Activated CD8-positive, alpha-beta T cell treated with anti-CD3 and anti-CD28 coated beads for 36 hours (primary cell): ENCODE measurements around the gene GIMAP6. TPM values are rescaled to one million over a fixed set of nuclear protein-coding genes. Genes with fewer than 3 reads are reported as not detected.

Experiments used
- ATAC-seq: fragments of 200-7000 bp; cut with Tn5 transposase; one replicate; pipeline ENCODE4 v1.10.0; 2021; ENCODE audit warnings: mild to moderate bottlenecking, moderate library complexity
- CTCF ChIA-PET: fragments of 350-600 bp; sonication (Branson Sonifier 250); formaldehyde crosslinking; loops from one replicate; lab custom pipeline; 2021; ENCODE audit warnings: antibody characterized with exemption; lab: Charles Lee
- POLR2A ChIA-PET: fragments of 350-600 bp; sonication (Branson Sonifier 250); formaldehyde crosslinking; loops from one replicate; lab custom pipeline; 2021; ENCODE audit warnings: antibody characterized with exemption; lab: Charles Lee
- DNase-seq: peaks from one replicate; pipeline ENCODE4 v3.0.0-alpha.2; 2020
- H3K27ac Mint-ChIP-seq: one replicate; pipeline ENCODE4 v1.8.0; 2021; ENCODE audit warnings: mild to moderate bottlenecking, mixed read lengths
- H3K27me3 Mint-ChIP-seq: one replicate; pipeline ENCODE4 v1.8.0; 2021; ENCODE audit warnings: mixed read lengths
- H3K36me3 Mint-ChIP-seq: one replicate; pipeline ENCODE4 v1.8.0; 2021; ENCODE audit warnings: low read depth, mixed read lengths
- H3K4me1 Mint-ChIP-seq: one replicate; pipeline ENCODE4 v1.8.0; 2021; ENCODE audit warnings: low read depth, mixed read lengths
- H3K4me3 Mint-ChIP-seq: one replicate; pipeline ENCODE4 v1.8.0; 2021; ENCODE audit warnings: mild to moderate bottlenecking, moderate library complexity, mixed read lengths
- H3K9me3 Mint-ChIP-seq: one replicate; pipeline ENCODE4 v1.8.0; 2021; ENCODE audit warnings: mixed read lengths
- CTCF ChIP-seq: fragments of 200-600 bp; IDR thresholded peaks from one replicate; pipeline ENCODE4 v1.8.0; 2022; ENCODE audit warnings: antibody characterized with exemption, mild to moderate bottlenecking
- intact Hi-C: fragments of 100-400 bp; cut with micrococcal nuclease; formaldehyde crosslinking; loops from one replicate; pipeline ENCODE4 v1.10.0; 2022
- total RNA-seq, 2 experiments: library from RNA; stranded (reverse); gene quantifications; one replicate each; pipeline ENCODE4 v1.2.3, GENCODE V29; 2021

GIMAP6 gene
- total RNA-seq, 2 experiments from 2014 or later: 21.2 to 21.5 TPM

DNA sequence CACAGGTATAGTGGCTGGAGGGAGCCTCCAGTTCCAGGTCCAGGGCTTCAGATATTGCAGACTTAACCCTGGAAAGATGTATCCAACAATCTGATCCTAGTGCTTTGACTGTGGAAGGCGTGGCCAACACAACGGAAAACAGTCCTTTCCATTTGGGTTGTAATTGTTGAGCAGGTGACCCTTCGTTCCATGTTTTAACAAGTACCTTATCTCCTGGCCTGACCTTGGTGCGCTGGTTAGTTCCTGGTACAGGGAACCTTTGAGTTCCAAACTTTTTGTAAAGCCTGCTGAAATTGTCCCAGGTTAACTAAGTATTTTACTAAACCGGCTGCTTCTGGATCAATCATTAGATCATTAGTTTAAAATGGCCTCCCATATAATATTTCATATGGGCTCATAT lies 23.9 kb upstream of the GIMAP6 start:
- CTCF ChIA-PET: interaction anchor here (1.2 to 2.4 kb wide), 3 partner anchors 7 to 15 kb away, joined by 4 to 6 read pairs (median 4); no protein-coding TSS in a partner anchor
- Mint-ChIP-seq H3K4me1 (peaks cover 8% of the 10 kb centered on the region), H3K36me3 (peaks cover 27% of the 10 kb centered on the region), H3K27me3 (no peaks in the 10 kb centered on the region), H3K9me3 (peaks cover 27% of the 10 kb centered on the region), H3K4me3 (no peak overlapping the region), H3K27ac (no peak overlapping the region)
- no peak for ATAC-seq
- DNase-seq: no peak
- POLR2A ChIA-PET: interaction anchor here (0.8 to 1.2 kb wide), 2 partner anchors 9 to 10 kb away, joined by 3 to 4 read pairs; no protein-coding TSS in a partner anchor
- intact Hi-C loops: no loop called here
- no peak for TF ChIP-seq CTCF

DNA sequence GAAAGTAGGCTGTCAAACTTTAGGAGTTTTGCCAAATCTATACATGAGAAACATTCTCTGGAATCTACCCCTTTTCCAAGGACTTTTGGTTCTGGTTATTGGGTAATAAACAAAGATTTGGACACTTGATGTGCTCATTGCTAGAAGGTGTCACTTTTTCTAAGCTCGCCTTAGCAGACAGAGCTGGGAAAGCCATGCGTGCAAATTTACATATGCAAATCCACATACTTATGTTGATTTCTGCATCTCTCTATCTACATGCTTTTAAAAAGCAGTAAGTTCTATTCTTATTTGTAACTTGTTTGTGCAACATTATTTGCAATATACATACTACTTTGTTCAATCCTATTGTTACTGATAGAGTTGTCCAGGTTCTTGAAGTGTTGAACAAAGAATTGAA lies 22.5 kb upstream of the GIMAP6 start:
- no peaks in the 10 kb centered on the region for H3K27me3 Mint-ChIP-seq
- no peak for TF ChIP-seq CTCF
- ChIA-PET POLR2A (interaction anchor here (0.6 kb wide), 1 partner anchor 10 kb away, joined by 3 read pairs; no protein-coding TSS in a partner anchor), CTCF (no interaction called here)
- no peak overlapping the region for H3K4me3 Mint-ChIP-seq
- H3K4me1 Mint-ChIP-seq: peaks cover 5% of the 10 kb centered on the region
- intact Hi-C loops: no loop called here
- no peak for ATAC-seq
- peaks cover 28% of the 10 kb centered on the region for H3K36me3 Mint-ChIP-seq
- DNase-seq: no peak
- H3K9me3 Mint-ChIP-seq: peaks cover 34% of the 10 kb centered on the region
- no peak overlapping the region for H3K27ac Mint-ChIP-seq

- intact Hi-C loops: no loop called here
- POLR2A ChIA-PET: no interaction called here
- Mint-ChIP-seq H3K9me3 (peaks cover 38% of the 10 kb centered on the region), H3K4me3 (no peak overlapping the region), H3K4me1 (peaks cover 43% of the 10 kb centered on the region), H3K27ac (peak overlapping the region; percentile 88), H3K27me3 (no peaks in the 10 kb centered on the region), H3K36me3 (peaks cover 48% of the 10 kb centered on the region)
- ATAC-seq (no peak), DNase-seq (no peak)
- no peak for TF ChIP-seq CTCF
- CTCF ChIA-PET: interaction anchor here (1.2 to 2.1 kb wide), 2 partner anchors 8 to 200 kb away, joined by 6 read pairs; no protein-coding TSS in a partner anchor
Observed at GRCh38 chr7:150649080-150649385, 16.8 kb upstream of the GIMAP6 start.

DNA sequence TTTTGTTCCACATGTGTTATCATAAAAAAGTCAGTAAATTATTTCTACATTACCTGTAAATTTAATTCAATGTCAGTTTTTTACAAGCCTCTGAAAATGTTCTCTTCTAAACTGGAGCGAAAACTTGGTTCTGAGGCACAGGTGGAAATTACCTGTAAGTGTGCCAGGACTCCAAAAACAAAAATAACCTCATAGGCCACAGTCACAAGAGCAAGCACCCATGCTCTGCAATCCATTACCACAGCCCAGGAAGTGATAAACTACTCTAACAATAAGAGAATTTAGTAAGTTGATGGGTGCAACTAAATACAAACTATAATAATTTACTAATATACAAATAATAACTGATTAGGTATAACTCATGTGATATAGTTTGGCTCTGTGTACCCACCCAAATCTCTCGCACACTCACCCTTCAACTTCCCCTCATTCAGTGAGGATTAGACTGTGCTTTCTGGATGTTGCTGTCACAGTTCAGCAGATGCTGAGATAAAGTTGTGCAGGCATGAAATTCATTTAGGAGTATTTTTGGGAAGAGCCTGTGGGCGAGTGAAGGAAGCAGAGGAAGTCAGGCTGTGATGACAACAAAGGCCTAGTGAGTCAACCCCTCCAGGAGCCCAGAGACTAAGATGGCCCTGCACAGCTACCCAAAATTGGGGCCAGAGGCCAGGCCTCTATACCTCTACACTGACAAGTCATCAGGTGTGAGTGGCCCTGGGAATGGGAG lies 16.3 kb upstream of the GIMAP6 start:
- Mint-ChIP-seq H3K9me3 (peaks cover 37% of the 10 kb centered on the region), H3K36me3 (peaks cover 51% of the 10 kb centered on the region), H3K4me3 (no peak overlapping the region), H3K27me3 (no peaks in the 10 kb centered on the region), H3K27ac (peak overlapping the region; percentile 88), H3K4me1 (peaks cover 38% of the 10 kb centered on the region)
- no peak for DNase-seq
- intact Hi-C loops: no loop called here
- ChIA-PET POLR2A (no interaction called here), CTCF (interaction anchor here (1.2 to 2.1 kb wide), 2 partner anchors 9 to 200 kb away, joined by 6 read pairs; no protein-coding TSS in a partner anchor)
- ATAC-seq: peak; percentile 45
- TF ChIP-seq CTCF: no peak
